Lower lobe of right lung (tissue), 2 donors: ENCODE measurements around the gene ABCC4. TPM values are rescaled to one million over a fixed set of nuclear protein-coding genes. Genes with fewer than 3 reads are reported as not detected.

ENCODE experiments used
- ATAC-seq, 2 donors: fragments of 200-7000 bp; cut with Tn5 transposase; one replicate each; pipeline ENCODE4 v1.9.1; 2020 to 2022; ENCODE audit warnings: mild to moderate bottlenecking in 2 of 2, moderate library complexity in 2 of 2
- DNase-seq: peaks from one replicate; pipeline ENCODE4 v3.0.0-alpha.2; 2020
- H3K27ac ChIP-seq: fragments of 200-600 bp; one replicate; pipeline ENCODE4 v1.8.0; 2022
- H3K27me3 ChIP-seq: fragments of 200-600 bp; one replicate; pipeline ENCODE4 v1.8.0; 2022; ENCODE audit warnings: low read depth
- H3K36me3 ChIP-seq: fragments of 200-600 bp; one replicate; pipeline ENCODE4 v1.8.0; 2022; ENCODE audit warnings: mild to moderate bottlenecking
- H3K4me1 ChIP-seq: fragments of 200-600 bp; one replicate; pipeline ENCODE4 v1.8.0; 2022
- H3K4me3 ChIP-seq: fragments of 200-600 bp; one replicate; pipeline ENCODE4 v1.8.0; 2022; ENCODE audit warnings: mild to moderate bottlenecking
- H3K9me3 ChIP-seq: fragments of 200-600 bp; one replicate; pipeline ENCODE4 v1.8.0; 2022
- intact Hi-C: fragments of 100-400 bp; cut with DNase I; formaldehyde crosslinking; loops from one replicate; pipeline ENCODE4 v1.11.0; 2022
- total RNA-seq: library from RNA; stranded (reverse); fragmentation: NEBNext Ultra II Directional; extraction: Animal tissue kit (Norgen Biotek cat#: 25700); gene quantifications from one replicate; pipeline ENCODE4 v1.2.1, GENCODE V29; 2021
- TF ChIP-seq, protein P1 (sequence below): fragments of 200-600 bp; IDR thresholded peaks from one replicate; pipeline ENCODE4 v1.8.0; 2022; ENCODE audit warnings: antibody characterized with exemption, mild to moderate bottlenecking
- donor health status: DM: no; HTN: yes; CAD: no; lungs with severe emphysema.

The ABCC4 gene
- total RNA-seq, 1 donor from 2014 or later, result 32.2 TPM

DNA sequence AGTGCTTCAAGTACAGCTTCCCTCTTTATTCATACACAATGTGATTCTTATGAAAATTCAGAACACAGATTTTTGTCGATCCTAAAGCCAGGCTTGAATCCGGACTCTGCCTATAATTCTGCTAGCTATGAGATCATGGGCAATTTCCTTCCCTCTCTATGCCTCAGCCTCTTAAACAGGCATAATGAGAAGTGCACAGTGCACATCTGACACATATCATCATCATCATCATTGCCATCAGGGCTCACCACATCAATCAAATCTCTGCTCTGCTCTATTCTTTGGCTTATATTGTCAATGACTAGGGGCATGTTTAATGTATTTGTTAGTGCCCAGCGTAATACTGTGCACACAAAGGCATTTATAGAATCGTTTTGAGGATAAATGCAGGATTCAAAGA is 269.1 kb downstream of the ABCC4 start:
- H3K9me3 ChIP-seq, result no peaks in the 10 kb centered on the region
- no peak overlapping the region for H3K27ac ChIP-seq
- H3K27me3 ChIP-seq, result no peaks in the 10 kb centered on the region
- H3K4me1 ChIP-seq, result no peaks in the 10 kb centered on the region
- intact Hi-C loops, result no loop called here
- H3K4me3 ChIP-seq, result no peak overlapping the region
- ATAC-seq, result no peak
- DNase-seq, result no peak
- TF ChIP-seq, protein P1, sequence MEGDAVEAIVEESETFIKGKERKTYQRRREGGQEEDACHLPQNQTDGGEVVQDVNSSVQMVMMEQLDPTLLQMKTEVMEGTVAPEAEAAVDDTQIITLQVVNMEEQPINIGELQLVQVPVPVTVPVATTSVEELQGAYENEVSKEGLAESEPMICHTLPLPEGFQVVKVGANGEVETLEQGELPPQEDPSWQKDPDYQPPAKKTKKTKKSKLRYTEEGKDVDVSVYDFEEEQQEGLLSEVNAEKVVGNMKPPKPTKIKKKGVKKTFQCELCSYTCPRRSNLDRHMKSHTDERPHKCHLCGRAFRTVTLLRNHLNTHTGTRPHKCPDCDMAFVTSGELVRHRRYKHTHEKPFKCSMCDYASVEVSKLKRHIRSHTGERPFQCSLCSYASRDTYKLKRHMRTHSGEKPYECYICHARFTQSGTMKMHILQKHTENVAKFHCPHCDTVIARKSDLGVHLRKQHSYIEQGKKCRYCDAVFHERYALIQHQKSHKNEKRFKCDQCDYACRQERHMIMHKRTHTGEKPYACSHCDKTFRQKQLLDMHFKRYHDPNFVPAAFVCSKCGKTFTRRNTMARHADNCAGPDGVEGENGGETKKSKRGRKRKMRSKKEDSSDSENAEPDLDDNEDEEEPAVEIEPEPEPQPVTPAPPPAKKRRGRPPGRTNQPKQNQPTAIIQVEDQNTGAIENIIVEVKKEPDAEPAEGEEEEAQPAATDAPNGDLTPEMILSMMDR, result no peak
- H3K36me3 ChIP-seq, result peaks cover 20% of the 10 kb centered on the region

DNA sequence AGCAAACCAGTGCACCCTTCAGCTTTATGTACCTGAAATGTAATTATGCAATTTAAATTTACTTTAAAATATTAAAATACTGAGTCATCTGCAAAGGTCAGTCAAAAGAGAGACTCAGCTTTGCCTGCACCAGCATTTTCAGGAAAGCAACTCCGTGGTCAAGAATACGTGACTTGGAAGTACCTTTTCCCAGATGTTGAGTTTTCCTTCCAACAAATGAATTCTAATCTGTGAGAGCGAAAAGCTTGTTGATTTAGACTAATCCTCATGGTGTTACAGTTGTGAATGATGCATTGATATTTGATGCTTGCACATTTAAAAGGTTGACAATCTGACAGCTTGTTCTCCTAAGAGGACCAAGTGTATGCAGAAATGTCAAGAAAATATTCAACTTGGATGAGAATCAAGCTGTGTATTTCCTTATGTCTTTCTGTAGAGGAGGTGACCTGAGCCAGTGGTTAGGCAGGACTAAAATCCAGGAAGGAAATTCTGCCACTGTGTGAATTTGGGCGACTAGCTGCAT is 270.4 kb downstream of the ABCC4 start:
- ATAC-seq (no peak), DNase-seq (no peak)
- peaks cover 20% of the 10 kb centered on the region for H3K36me3 ChIP-seq
- intact Hi-C loops, result no loop called here
- no peak overlapping the region for H3K4me3 ChIP-seq
- H3K27ac ChIP-seq, result no peak overlapping the region
- no peaks in the 10 kb centered on the region for H3K27me3 ChIP-seq
- H3K9me3 ChIP-seq, result no peaks in the 10 kb centered on the region
- TF ChIP-seq, protein P1, result no peak
- H3K4me1 ChIP-seq, result no peaks in the 10 kb centered on the region

DNA sequence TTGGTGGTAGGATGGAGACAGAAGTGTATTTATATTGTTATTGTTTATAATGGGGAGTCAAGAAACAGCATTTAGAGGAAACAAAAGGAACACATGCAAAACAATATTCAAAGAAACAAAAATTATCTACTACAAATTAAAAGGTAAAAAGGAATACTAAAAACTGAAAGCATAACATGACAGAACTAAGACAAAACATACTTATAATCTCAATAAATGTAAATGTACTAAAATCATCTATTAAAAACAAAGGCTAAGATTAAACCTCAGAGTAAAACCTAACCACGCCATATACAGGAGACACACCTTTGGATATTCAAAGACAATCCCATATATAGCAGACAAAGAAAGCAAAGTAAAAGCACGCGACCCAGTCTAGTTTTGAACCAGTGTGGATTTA is 273.6 kb downstream of the ABCC4 start:
- DNase-seq (no peak), ATAC-seq (no peak)
- H3K9me3 ChIP-seq, result no peaks in the 10 kb centered on the region
- peaks cover 10% of the 10 kb centered on the region for H3K36me3 ChIP-seq
- TF ChIP-seq, protein P1, result no peak
- H3K4me1 ChIP-seq, result no peaks in the 10 kb centered on the region
- H3K4me3 ChIP-seq, result no peak overlapping the region
- H3K27ac ChIP-seq, result no peak overlapping the region
- intact Hi-C loops, result no loop called here
- H3K27me3 ChIP-seq, result no peaks in the 10 kb centered on the region

DNA sequence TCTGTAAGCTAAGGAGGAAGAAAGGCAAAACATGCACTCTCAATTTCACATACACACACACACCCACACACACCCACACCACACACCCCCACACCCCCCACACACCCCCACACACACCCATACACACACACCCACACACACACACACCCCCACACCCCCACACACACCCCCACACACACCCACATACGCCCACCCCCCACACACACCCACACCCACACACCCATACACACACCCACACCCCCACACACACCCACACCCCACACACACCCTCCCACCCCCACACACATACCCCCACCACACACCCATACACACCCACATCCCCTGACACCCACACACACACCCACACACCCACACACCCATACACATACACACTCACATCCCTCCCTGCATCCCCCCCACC is 276.1 kb downstream of the ABCC4 start:
- Histone ChIP-seq H3K36me3 (no peaks in the 10 kb centered on the region), H3K9me3 (no peaks in the 10 kb centered on the region), H3K4me1 (no peaks in the 10 kb centered on the region), H3K4me3 (no peak overlapping the region), H3K27me3 (no peaks in the 10 kb centered on the region), H3K27ac (no peak overlapping the region)
- DNase-seq (no peak), ATAC-seq (peak in 1 of 2 donors; percentile 32)
- TF ChIP-seq, protein P1, result no peak
- intact Hi-C loops, result no loop called here

DNA sequence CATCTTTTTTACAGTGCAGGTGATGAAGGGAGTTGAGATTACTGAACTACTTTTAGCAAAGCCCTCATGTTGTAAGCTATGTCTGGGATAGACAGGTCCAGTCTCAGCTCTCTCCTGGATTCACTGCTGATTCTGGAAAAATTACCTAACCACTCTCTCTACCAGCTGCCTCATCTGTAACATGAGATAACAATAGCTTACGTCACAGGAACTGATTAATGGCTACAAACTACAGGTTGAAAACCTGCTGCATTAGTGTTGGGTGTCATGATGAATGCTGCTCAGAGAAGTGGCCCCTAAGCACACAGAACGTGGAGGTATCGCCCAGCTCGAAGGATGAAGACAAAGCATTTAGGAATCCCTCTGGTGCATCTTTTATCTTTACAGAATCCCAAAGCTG is 277.8 kb downstream of the ABCC4 start:
- intact Hi-C loops, result no loop called here
- TF ChIP-seq, protein P1, result no peak
- Histone ChIP-seq H3K4me1 (no peaks in the 10 kb centered on the region), H3K27me3 (no peaks in the 10 kb centered on the region), H3K4me3 (no peak overlapping the region), H3K9me3 (no peaks in the 10 kb centered on the region), H3K36me3 (no peaks in the 10 kb centered on the region), H3K27ac (no peak overlapping the region)
- ATAC-seq (no peak), DNase-seq (no peak)
